Endothelial cell of umbilical vein (primary cell): ENCODE data around the gene STK40. TPM values are rescaled to one million over a fixed set of nuclear protein-coding genes. Genes with fewer than 3 reads are reported as not detected.

ENCODE experiments used
- BruUV-seq: library from RNA; stranded (reverse); fragments of 400-500 nt; replicated peaks from 2 replicates; lab custom pipeline; 2021; lab: Mats Ljungman, UMichigan
- CTCF ChIA-PET: fragments of 300-600, 350-600 bp; sonication (Branson Sonifier 250); formaldehyde crosslinking; loops from one replicate; lab custom pipeline; 2021; ENCODE audit warnings: antibody characterized with exemption, inconsistent platforms; lab: Charles Lee
- POLR2A ChIA-PET: fragments of 300-600, 350-600 bp; sonication (Branson Sonifier 250); formaldehyde crosslinking; loops from one replicate; lab custom pipeline; 2021; ENCODE audit warnings: antibody characterized with exemption, inconsistent platforms; lab: Charles Lee
- DNase-seq: peaks from one replicate; pipeline ENCODE4 v3.0.0-alpha.2; 2011; ENCODE audit warnings: low read depth, low spot score
- FAIRE-seq: peaks from 2 replicates; lab custom pipeline; 2011; peaks lifted over from hg19 to GRCh38; lab: Jason Lieb, UNC
- H2AFZ ChIP-seq: 2 replicates; pipeline ENCODE4 v1.6.0; 2012; ENCODE audit warnings: low read depth, low read length, control low read depth, inconsistent platforms
- H3K27ac ChIP-seq: 2 replicates; pipeline ENCODE4 v1.5.1; 2011; ENCODE audit warnings: low read depth, mild to moderate bottlenecking, control low read depth, low read length, moderate library complexity; ENCODE audit not compliant: insufficient read depth
- H3K27me3 ChIP-seq, 2 experiments: 2 replicates each; pipeline versions ENCODE4 v1.6.0 to v1.6.1; 2011; ENCODE audit warnings: low read length in 2 of 2, mixed read lengths in 1 of 2; ENCODE audit not compliant: control insufficient read depth in 2 of 2, insufficient read depth in 2 of 2
- H3K36me3 ChIP-seq, 2 experiments: 2 replicates in 1 of 2; 3 replicates in 1 of 2; pipeline ENCODE4 v1.5.1; 2011; ENCODE audit warnings: low read length in 2 of 2, mild to moderate bottlenecking in 1 of 2, moderate library complexity in 1 of 2; ENCODE audit not compliant: control insufficient read depth in 2 of 2, insufficient read depth in 2 of 2; ENCODE audit errors: extremely low read depth in 1 of 2
- H3K4me1 ChIP-seq: 3 replicates; pipeline ENCODE4 v1.5.1; 2011; ENCODE audit warnings: mild to moderate bottlenecking, low read length; ENCODE audit not compliant: control insufficient read depth, insufficient read depth; ENCODE audit errors: extremely low read depth
- H3K4me2 ChIP-seq: 2 replicates; pipeline ENCODE4 v1.6.1; 2011; ENCODE audit warnings: low read length, control low read depth, mixed read lengths; ENCODE audit not compliant: insufficient read depth
- H3K4me3 ChIP-seq, 3 experiments: fragments of 200-600 bp in 1 of 3; sonication (generic), shearing (Covaris generic) in 1 of 3; replicated peaks in 1 of 3; 2 replicates each; pipeline ENCODE4 v1.5.1; 2011 to 2016; ENCODE audit warnings: control low read depth in 3 of 3, low read length in 3 of 3, mild to moderate bottlenecking in 2 of 3, inconsistent platforms in 1 of 3, low read depth in 1 of 3, moderate library complexity in 1 of 3; ENCODE audit not compliant: insufficient read depth in 1 of 3
- H3K79me2 ChIP-seq: 2 replicates; pipeline ENCODE4 v1.6.0; 2012; ENCODE audit warnings: low read length, inconsistent platforms; ENCODE audit not compliant: control insufficient read depth, insufficient read depth
- H3K9ac ChIP-seq: replicated peaks from 2 replicates; pipeline ENCODE3; 2011; ENCODE audit warnings: low read length, control low read depth; ENCODE audit not compliant: insufficient read depth; ENCODE audit errors: extremely low read depth
- H3K9me1 ChIP-seq: replicated peaks from 3 replicates; pipeline ENCODE4 v1.6.0; 2011; ENCODE audit warnings: mild to moderate bottlenecking, low read length; ENCODE audit not compliant: control insufficient read depth, insufficient read depth; ENCODE audit errors: extremely low read depth
- H3K9me3 ChIP-seq: replicated peaks from 2 replicates; pipeline ENCODE4 v1.5.1; 2012; ENCODE audit warnings: low read length, inconsistent platforms; ENCODE audit not compliant: control insufficient read depth, insufficient read depth
- H4K20me1 ChIP-seq: replicated peaks from 2 replicates; pipeline ENCODE3; 2011; ENCODE audit warnings: mild to moderate bottlenecking, low read length; ENCODE audit not compliant: control insufficient read depth, insufficient read depth; ENCODE audit errors: extremely low read depth
- CTCF ChIP-seq, 2 donors: IDR thresholded peaks; 1 replicate in 1 of 2; 2 replicates in 1 of 2; pipeline ENCODE4 v1.5.1; 2011; ENCODE audit warnings: low read length in 2 of 2, mild to moderate bottlenecking in 2 of 2, moderate library complexity in 2 of 2, control low read depth in 1 of 2, inconsistent platforms in 1 of 2, low read depth in 1 of 2; ENCODE audit not compliant: insufficient read depth in 1 of 2; ENCODE audit errors: extremely low read depth in 1 of 2
- EZH2 ChIP-seq: IDR thresholded peaks from 2 replicates; pipeline ENCODE4 v1.6.1; 2012; ENCODE audit warnings: borderline replicate concordance, low read depth, mild to moderate bottlenecking, moderate library complexity, low read length, inconsistent platforms; ENCODE audit not compliant: severe bottlenecking
- FOS ChIP-seq: IDR thresholded peaks from 2 replicates; pipeline ENCODE4 v1.6.1; 2011; ENCODE audit warnings: mild to moderate bottlenecking, low read length, moderate library complexity, borderline replicate concordance; ENCODE audit not compliant: insufficient read depth
- GATA2 ChIP-seq: IDR thresholded peaks from 2 replicates; pipeline ENCODE4 v1.7.0; 2011; ENCODE audit warnings: low read depth, mild to moderate bottlenecking, moderate library complexity, mixed read lengths, low read length; ENCODE audit not compliant: insufficient read length, insufficient read depth
- dilution Hi-C: fragments of 300-500 bp; cut with MboI; formaldehyde crosslinking; loops from one replicate; pipeline ENCODE4 v1.15.0; 2019; ENCODE audit warnings: low sequenced_read_pairs; ENCODE audit not compliant: extremely low pct_ligation_motif_present
- intact Hi-C: fragments of 100-400 bp; cut with micrococcal nuclease; formaldehyde crosslinking; loops from one replicate; pipeline ENCODE4 v1.10.0; 2022
- polyA plus RNA-seq, 4 experiments: library from polyadenylated mRNA; depleted of rRNA in 3 of 4; stranded (reverse) in 3 of 4; unstranded in 1 of 4; fragments of >200 nt; gene quantifications; 2 replicates each; pipeline versions ENCODE4 v1.2.1 to v1.2.3, GENCODE V29; 2011 to 2012; ENCODE audit warnings: missing spikeins in 1 of 4
- total RNA-seq: library from RNA; stranded (reverse); gene quantifications from 2 replicates; pipeline ENCODE4 v1.2.3, GENCODE V29; 2021
- TF ChIP-seq, protein P1 (sequence below): IDR thresholded peaks from 2 replicates; pipeline ENCODE4 v1.6.1; 2011; ENCODE audit not compliant: insufficient read depth, insufficient read length

The STK40 gene
- total and polyA plus RNA-seq, 2 donors (not counting 3 experiments of a cell fraction or from before 2014, with no cell fraction given): 20.8 to 36.8 TPM

- Histone ChIP-seq H3K36me3 (no peaks in the 10 kb centered on the region), H3K4me1 (peaks cover 24% of the 10 kb centered on the region), H2AFZ (peak overlapping the region; percentile 12), H3K9me3 (no peaks in the 10 kb centered on the region), H3K9me1 (no peaks in the 10 kb centered on the region), H3K4me2 (peak overlapping the region; percentile 79), H3K27ac (peak overlapping the region; percentile 72), H3K27me3 (no peaks in the 10 kb centered on the region), H3K9ac (peak overlapping the region; percentile 94), H3K79me2 (peaks cover 54% of the 10 kb centered on the region), H4K20me1 (no peaks in the 10 kb centered on the region), H3K4me3 (peak overlapping the region; percentile 80 to 90 (median 83))
- ChIA-PET POLR2A (no interaction called here), CTCF (interaction anchor here (0.9 to 3.5 kb wide), 6 partner anchors 12 to 160 kb away, joined by 3 to 19 read pairs (median 8); partner anchors contain the start of genes LSM10 and THRAP3)
- FAIRE-seq: peak; percentile 68
- peak; percentile 41 for DNase-seq
- dilution Hi-C loops: no loop called here
- intact Hi-C loops: loop anchor here (5.0 kb wide), 1 partner anchor 1093 kb away; no protein-coding TSS in a partner anchor
- TSS peak; percentile 33 for BruUV-seq
- TF ChIP-seq CTCF (IDR thresholded peaks at IDR 0.05; ENCODE audit: extremely low read depth in 1 of 2, insufficient read depth in 1 of 2, low read depth in 1 of 2, low read length in 2 of 2): no peak
- TF ChIP-seq FOS: no peak
- TF ChIP-seq, protein P1, sequence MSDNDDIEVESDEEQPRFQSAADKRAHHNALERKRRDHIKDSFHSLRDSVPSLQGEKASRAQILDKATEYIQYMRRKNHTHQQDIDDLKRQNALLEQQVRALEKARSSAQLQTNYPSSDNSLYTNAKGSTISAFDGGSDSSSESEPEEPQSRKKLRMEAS: no peak
- no peak for TF ChIP-seq EZH2
- TF ChIP-seq GATA2: no peak
Observed at GRCh38 chr1:36384542-36385409, 948 bp downstream of the STK40 start.
